AG04450 (cell line): ENCODE results near the gene CNTF. TPM values are rescaled to one million over a fixed set of nuclear protein-coding genes. Genes with fewer than 3 reads are reported as not detected.

ENCODE experiments used
- CTCF ChIA-PET: fragments of 300-600, 350-600 bp; formaldehyde crosslinking; extraction: SDS; loops from one replicate; lab custom pipeline; 2022; ENCODE audit warnings: antibody characterized with exemption, inconsistent platforms; lab: Charles Lee
- POLR2A ChIA-PET: fragments of 350-600 bp; formaldehyde crosslinking; extraction: SDS; loops from one replicate; lab custom pipeline; 2021; ENCODE audit warnings: antibody characterized with exemption, inconsistent platforms; lab: Yijun Ruan, JAX
- DNase-seq: peaks from one replicate; pipeline ENCODE4 v3.0.0-alpha.2; 2011; ENCODE audit warnings: low read depth, low spot score
- H3K27ac ChIP-seq: one replicate; pipeline ENCODE4 v1.5.1; 2012; ENCODE audit warnings: low read depth, low read length, control low read depth
- H3K27me3 ChIP-seq: one replicate; pipeline ENCODE4 v1.6.0; 2012; ENCODE audit warnings: low read length; ENCODE audit not compliant: control insufficient read depth, insufficient read depth
- H3K4me3 ChIP-seq: 2 replicates; pipeline ENCODE4 v1.5.1; 2011; ENCODE audit warnings: mild to moderate bottlenecking, low read depth, low read length, control low read depth
- H3K9me3 ChIP-seq: 2 replicates; pipeline ENCODE4 v1.5.1; 2012; ENCODE audit warnings: low read length; ENCODE audit not compliant: control insufficient read depth, insufficient read depth
- polyA plus RNA-seq: library from polyadenylated mRNA; depleted of rRNA; stranded (reverse); fragments of >200 nt; gene quantifications from 2 replicates; pipeline ENCODE4 v1.2.3, GENCODE V29; 2011
- TF ChIP-seq, protein P1 (sequence below): IDR thresholded peaks from 2 replicates; pipeline ENCODE4 v1.5.1; 2011; ENCODE audit warnings: low read depth, low read length, control low read depth, inconsistent platforms

CNTF gene
- polyA plus RNA-seq, 1 experiment, result 1.1 TPM

DNA sequence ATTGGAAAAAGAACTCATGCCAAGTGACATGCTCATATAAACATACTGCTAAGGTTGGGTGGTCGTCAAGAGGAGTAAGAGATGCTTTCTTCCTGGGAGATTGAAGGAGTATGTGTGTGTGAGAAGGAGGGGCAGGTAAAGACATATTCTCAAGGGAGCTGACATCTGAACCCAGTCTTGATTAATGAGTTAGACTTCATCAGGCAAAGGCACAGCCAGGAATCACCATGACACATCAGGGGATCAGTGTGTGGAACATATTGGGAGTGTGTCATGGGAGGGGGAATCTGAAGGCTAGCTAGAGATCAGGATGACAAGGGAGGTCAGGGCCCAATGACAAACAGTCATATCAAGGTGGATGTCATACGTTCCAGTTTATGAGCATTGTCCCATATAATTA, 14.9 kb downstream of the CNTF start:
- no peaks in the 10 kb centered on the region for H3K9me3 ChIP-seq
- H3K27ac ChIP-seq, result no peak overlapping the region
- TF ChIP-seq, protein P1, sequence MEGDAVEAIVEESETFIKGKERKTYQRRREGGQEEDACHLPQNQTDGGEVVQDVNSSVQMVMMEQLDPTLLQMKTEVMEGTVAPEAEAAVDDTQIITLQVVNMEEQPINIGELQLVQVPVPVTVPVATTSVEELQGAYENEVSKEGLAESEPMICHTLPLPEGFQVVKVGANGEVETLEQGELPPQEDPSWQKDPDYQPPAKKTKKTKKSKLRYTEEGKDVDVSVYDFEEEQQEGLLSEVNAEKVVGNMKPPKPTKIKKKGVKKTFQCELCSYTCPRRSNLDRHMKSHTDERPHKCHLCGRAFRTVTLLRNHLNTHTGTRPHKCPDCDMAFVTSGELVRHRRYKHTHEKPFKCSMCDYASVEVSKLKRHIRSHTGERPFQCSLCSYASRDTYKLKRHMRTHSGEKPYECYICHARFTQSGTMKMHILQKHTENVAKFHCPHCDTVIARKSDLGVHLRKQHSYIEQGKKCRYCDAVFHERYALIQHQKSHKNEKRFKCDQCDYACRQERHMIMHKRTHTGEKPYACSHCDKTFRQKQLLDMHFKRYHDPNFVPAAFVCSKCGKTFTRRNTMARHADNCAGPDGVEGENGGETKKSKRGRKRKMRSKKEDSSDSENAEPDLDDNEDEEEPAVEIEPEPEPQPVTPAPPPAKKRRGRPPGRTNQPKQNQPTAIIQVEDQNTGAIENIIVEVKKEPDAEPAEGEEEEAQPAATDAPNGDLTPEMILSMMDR, result no peak
- ChIA-PET CTCF (interaction anchor here (1.1 to 5.5 kb wide), 3 partner anchors 8 to 113 kb away, joined by 4 to 40 read pairs (median 32); no protein-coding TSS in a partner anchor), POLR2A (interaction anchor here (0.7 kb wide), 1 partner anchor 14 kb away, joined by 3 read pairs; no protein-coding TSS in a partner anchor)
- DNase-seq, result no peak
- H3K27me3 ChIP-seq, result peaks cover 4% of the 10 kb centered on the region
- H3K4me3 ChIP-seq, result no peak overlapping the region

DNA sequence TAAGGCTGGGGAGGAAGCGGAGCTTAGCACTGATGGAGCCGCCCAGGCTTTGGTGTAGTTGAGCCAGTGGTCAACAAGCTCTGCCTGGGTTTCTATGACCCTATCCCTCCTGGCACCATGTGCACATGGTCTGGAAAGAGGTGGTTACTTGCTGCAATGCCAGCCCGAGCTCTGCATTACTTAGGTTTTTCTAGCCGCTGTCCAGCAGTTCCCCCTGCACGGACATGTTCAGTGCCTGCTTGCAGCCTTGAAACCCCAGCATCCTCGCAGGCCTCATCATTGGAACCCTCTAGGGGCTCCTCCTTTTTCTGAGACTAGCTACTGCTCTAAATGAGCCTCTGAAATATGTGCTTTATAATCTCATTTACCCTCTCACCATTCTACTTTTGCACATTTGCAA, 16.6 kb downstream of the CNTF start:
- Histone ChIP-seq H3K27ac (no peak overlapping the region), H3K4me3 (no peak overlapping the region), H3K9me3 (no peaks in the 10 kb centered on the region), H3K27me3 (peaks cover 4% of the 10 kb centered on the region)
- TF ChIP-seq, protein P1, result no peak
- POLR2A ChIA-PET, result no interaction called here
- no peak for DNase-seq
- CTCF ChIA-PET, result interaction anchor here (5.4 to 5.5 kb wide), 2 partner anchors 10 to 15 kb away, joined by 32 to 40 read pairs; no protein-coding TSS in a partner anchor

DNA sequence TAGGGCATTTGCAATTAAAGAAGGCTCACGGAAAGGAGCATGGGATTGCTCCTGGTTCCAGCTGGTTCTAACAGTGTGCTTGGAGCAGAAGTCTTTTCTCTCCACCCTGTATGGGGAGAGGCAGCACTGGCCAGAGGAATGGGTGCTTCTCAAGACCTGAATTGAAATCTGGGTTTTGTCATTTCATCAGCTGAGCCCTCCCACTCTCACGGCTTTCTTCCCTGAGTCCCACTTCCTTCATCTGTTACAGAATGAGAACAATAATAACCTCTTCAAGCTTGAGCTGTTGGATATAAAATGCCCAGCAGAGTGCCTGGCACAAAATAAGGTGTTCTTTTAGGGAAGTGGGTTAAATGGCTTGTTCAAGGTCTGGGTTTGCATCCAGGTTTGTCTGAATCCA, 17.2 kb downstream of the CNTF start:
- no peak for DNase-seq
- CTCF ChIA-PET, result interaction anchor here (5.4 to 5.5 kb wide), 2 partner anchors 10 to 14 kb away, joined by 32 to 40 read pairs; no protein-coding TSS in a partner anchor
- no peak overlapping the region for H3K27ac ChIP-seq
- no peaks in the 10 kb centered on the region for H3K9me3 ChIP-seq
- peaks cover 4% of the 10 kb centered on the region for H3K27me3 ChIP-seq
- POLR2A ChIA-PET, result no interaction called here
- H3K4me3 ChIP-seq, result no peak overlapping the region
- TF ChIP-seq, protein P1, result no peak

DNA sequence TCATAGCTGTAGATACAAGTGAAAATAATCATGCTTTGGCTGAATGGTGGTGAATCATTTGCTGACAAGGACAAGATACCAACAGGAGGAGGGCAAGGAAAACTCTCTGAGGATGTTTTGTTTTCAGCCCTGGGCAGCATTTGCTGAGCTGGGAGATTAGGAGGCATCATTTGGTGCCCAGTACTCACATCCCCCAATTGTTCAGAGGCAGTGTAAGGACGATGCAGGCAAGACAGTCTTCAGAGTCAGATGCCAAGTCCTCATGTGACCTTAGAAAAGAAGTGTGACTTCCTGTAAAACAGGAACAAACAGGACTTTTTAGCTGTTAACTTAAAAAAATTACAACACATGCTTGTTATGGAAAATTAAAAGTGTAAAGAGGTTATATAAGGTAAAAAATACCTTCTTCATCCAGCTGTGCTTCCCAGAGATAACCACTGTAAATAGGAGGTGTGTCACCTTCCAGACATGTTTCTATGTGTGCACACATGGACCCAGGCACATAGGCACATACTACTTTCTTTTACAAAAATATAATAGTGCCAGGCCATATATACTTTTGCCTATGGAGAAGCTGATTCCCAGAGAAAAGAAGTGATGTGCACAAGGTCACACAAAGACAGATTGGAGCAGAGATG, 18.0 kb downstream of the CNTF start:
- Histone ChIP-seq H3K4me3 (no peak overlapping the region), H3K9me3 (peaks cover 2% of the 10 kb centered on the region; the same call in 1 of the 2 replicates), H3K27me3 (peaks cover 4% of the 10 kb centered on the region), H3K27ac (no peak overlapping the region)
- ChIA-PET POLR2A (interaction anchor here (0.7 kb wide), 1 partner anchor 13 kb away, joined by 7 read pairs; no protein-coding TSS in a partner anchor), CTCF (interaction anchor here (5.4 kb wide), 1 partner anchor 11 kb away, joined by 40 read pairs; no protein-coding TSS in a partner anchor)
- DNase-seq, result no peak
- TF ChIP-seq, protein P1, result no peak

DNA sequence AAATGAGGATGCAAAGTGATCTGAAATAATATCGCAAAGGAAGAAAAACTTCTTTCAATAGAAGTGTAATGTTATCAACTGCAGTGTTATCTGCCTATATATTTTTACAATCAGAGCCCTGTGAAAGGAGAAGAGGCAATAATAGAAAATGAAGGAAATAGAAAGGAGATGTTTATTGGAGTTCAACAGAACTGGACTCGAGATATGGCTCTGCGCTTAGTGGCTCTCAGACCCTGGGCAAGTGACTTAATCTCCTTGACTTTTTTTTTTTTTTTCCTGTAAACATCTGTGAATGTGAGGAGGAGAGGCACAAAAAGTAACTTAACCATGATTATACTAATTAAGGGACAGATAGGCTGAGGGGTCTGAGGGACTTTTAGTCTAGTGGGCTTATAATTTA, 18.9 kb downstream of the CNTF start:
- TF ChIP-seq, protein P1, result no peak
- Histone ChIP-seq H3K9me3 (peaks cover 7% of the 10 kb centered on the region; the same call in 1 of the 2 replicates), H3K4me3 (no peak overlapping the region), H3K27ac (no peak overlapping the region), H3K27me3 (peaks cover 4% of the 10 kb centered on the region)
- POLR2A ChIA-PET, result no interaction called here
- no peak for DNase-seq
- CTCF ChIA-PET, result interaction anchor here (1.3 to 5.4 kb wide), 2 partner anchors 12 kb away, joined by 4 to 40 read pairs; no protein-coding TSS in a partner anchor
